K562 (cell line): ENCODE data around the gene VDAC2. TPM values are rescaled to one million over a fixed set of nuclear protein-coding genes. Genes with fewer than 3 reads are reported as not detected.

Source experiments
- ATAC-seq: fragments of 200-7000 bp; cut with Tn5 transposase; 3 replicates; pipeline ENCODE4 v1.9.1; 2020; ENCODE audit warnings: moderate library complexity
- BruUV-seq: library from RNA; stranded (reverse); fragments of 400-500 nt; replicated peaks from 2 replicates; lab custom pipeline; 2021; lab: Mats Ljungman, UMichigan
- CTCF ChIA-PET: fragments of 300-600 bp; formaldehyde crosslinking; extraction: SDS; loops from one replicate; lab custom pipeline; 2021; ENCODE audit warnings: low intra/inter-chr PET ratio; lab: Yijun Ruan, JAX
- POLR2A ChIA-PET: fragments of 300-600, 350-650 bp; sonication (Branson Sonifier 250); formaldehyde crosslinking; extraction: SDS; loops from one replicate; lab custom pipeline; 2021; ENCODE audit warnings: antibody characterized with exemption, inconsistent platforms; lab: Yijun Ruan, JAX
- DNase-seq, 4 experiments: peaks; one replicate each; pipeline versions ENCODE4 v3.0.0 to v3.0.0-alpha.2; 2011 to 2018; ENCODE audit warnings: low spot score in 3 of 4, mixed read lengths in 3 of 4; ENCODE audit errors: extremely low read depth in 1 of 4
- FAIRE-seq: peaks from 2 replicates; lab custom pipeline; 2011; peaks lifted over from hg19 to GRCh38; lab: Jason Lieb, UNC
- H2AFZ ChIP-seq: 2 replicates; pipeline ENCODE4 v1.6.0; 2011; ENCODE audit warnings: low read depth, low read length, control low read depth, inconsistent platforms
- H3K27ac ChIP-seq: fragments of 200-600 bp; 3 replicates; pipeline ENCODE4 v1.8.0; 2011; ENCODE audit warnings: low read depth, mild to moderate bottlenecking, control low read depth, inconsistent platforms, low read length, moderate library complexity, mixed read lengths; ENCODE audit errors: extremely low read depth
- H3K27me3 ChIP-seq, 2 experiments: fragments of 300-600 bp in 1 of 2; 2 replicates in 1 of 2; 3 replicates in 1 of 2; pipeline versions ENCODE4 v1.6.0 to v1.8.0; 2011; ENCODE audit warnings: inconsistent platforms in 2 of 2, low read length in 2 of 2, mild to moderate bottlenecking in 1 of 2, mixed read lengths in 1 of 2, moderate library complexity in 1 of 2; ENCODE audit not compliant: control insufficient read depth in 2 of 2, insufficient read depth in 2 of 2
- H3K36me3 ChIP-seq: fragments of 300-600 bp; 3 replicates; pipeline ENCODE4 v1.8.0; 2011; ENCODE audit warnings: mild to moderate bottlenecking, low read length, inconsistent platforms; ENCODE audit not compliant: control insufficient read depth, insufficient read depth
- H3K4me1 ChIP-seq, 2 experiments: fragments of 200-600 bp in 1 of 2; replicated peaks in 1 of 2; 2 replicates in 1 of 2; 3 replicates in 1 of 2; pipeline versions ENCODE4 v1.5.1 to v1.8.0; 2011; ENCODE audit warnings: inconsistent platforms in 2 of 2, low read length in 2 of 2, mild to moderate bottlenecking in 1 of 2, mixed read lengths in 1 of 2, moderate library complexity in 1 of 2; ENCODE audit not compliant: control insufficient read depth in 2 of 2, insufficient read depth in 2 of 2
- H3K4me2 ChIP-seq: 2 replicates; pipeline ENCODE4 v1.6.1; 2011; ENCODE audit warnings: low read length, control low read depth, inconsistent platforms, mixed read lengths; ENCODE audit not compliant: insufficient read depth
- H3K4me3 ChIP-seq: fragments of 200-600 bp; sonication (generic), shearing (Covaris generic); 2 replicates; pipeline ENCODE4 v1.5.1; 2016; ENCODE audit warnings: control low read depth, inconsistent platforms
- H3K79me2 ChIP-seq: fragments of 200-600 bp; 3 replicates; pipeline ENCODE4 v1.8.0; 2011; ENCODE audit warnings: low read length, inconsistent platforms; ENCODE audit not compliant: control insufficient read depth, insufficient read depth
- H3K9ac ChIP-seq, 2 experiments: 2 replicates each; pipeline versions ENCODE4 v1.6.0 to v1.6.1; 2011; ENCODE audit warnings: low read depth in 2 of 2, low read length in 2 of 2, control low read depth in 1 of 2, inconsistent platforms in 1 of 2, mild to moderate bottlenecking in 1 of 2, mixed read lengths in 1 of 2; ENCODE audit not compliant: insufficient read depth in 1 of 2
- H3K9me1 ChIP-seq: one replicate; pipeline ENCODE4 v1.6.0; 2011; ENCODE audit warnings: inconsistent platforms, mild to moderate bottlenecking, low read length, moderate library complexity; ENCODE audit not compliant: control insufficient read depth, insufficient read depth
- H3K9me3 ChIP-seq: replicated peaks from 2 replicates; pipeline ENCODE4 v1.5.1; 2011; ENCODE audit warnings: low read depth, low read length, inconsistent platforms; ENCODE audit not compliant: control insufficient read depth, insufficient read depth
- H4K20me1 ChIP-seq: replicated peaks from 2 replicates; pipeline ENCODE4 v1.6.1; 2011; ENCODE audit warnings: low read length, inconsistent platforms, mixed read lengths; ENCODE audit not compliant: control insufficient read depth, insufficient read depth
- ARID1B ChIP-seq: fragments of 450-650 bp; IDR thresholded peaks from 2 replicates; pipeline ENCODE4 v1.6.1; 2016; ENCODE audit warnings: antibody characterized with exemption, mild to moderate bottlenecking, inconsistent platforms
- BRCA1 ChIP-seq, 2 experiments: fragments of 450-650 bp in 1 of 2; sonication (generic) in 1 of 2; formaldehyde crosslinking in 1 of 2; IDR thresholded peaks; 2 replicates each; pipeline versions ENCODE4 v1.5.0 to v1.6.1; 2017 to 2020; ENCODE audit warnings: mild to moderate bottlenecking in 1 of 2, missing genetic modification reagents in 1 of 2
- CBFA2T2 ChIP-seq: fragments of 450-650 bp; conservative IDR thresholded peaks from 2 replicates; pipeline ENCODE4 v1.6.1; 2017; ENCODE audit warnings: mild to moderate bottlenecking
- MAFK ChIP-seq: IDR thresholded peaks from 2 replicates; pipeline ENCODE4 v1.6.1; 2011; ENCODE audit warnings: low read length, improper control_type of control experiment
- NFE2 ChIP-seq: IDR thresholded peaks from 2 replicates; pipeline ENCODE4 v1.6.1; 2014; ENCODE audit warnings: antibody characterized with exemption, low read depth
- RBBP5 ChIP-seq: fragments of 200-600 bp; sonication (generic); IDR thresholded peaks from 2 replicates; pipeline ENCODE4 v1.6.1; 2012; ENCODE audit warnings: borderline replicate concordance, mild to moderate bottlenecking, low read length, control low read depth, inconsistent platforms; ENCODE audit not compliant: insufficient read depth, poor library complexity, severe bottlenecking
- RBFOX2 ChIP-seq: fragments of 200-400 bp; formaldehyde crosslinking; IDR thresholded peaks from 2 replicates; pipeline ENCODE4 v1.6.1; 2017; ENCODE audit warnings: low read depth, mild to moderate bottlenecking, low read length, moderate library complexity
- SMAD2 ChIP-seq: fragments of 150-350 bp; IDR thresholded peaks from 2 replicates; pipeline ENCODE4 v1.6.1; 2014; ENCODE audit warnings: low read depth, mild to moderate bottlenecking, low read length
- SREBF2 ChIP-seq: sonication (generic); formaldehyde crosslinking; IDR thresholded peaks from 2 replicates; pipeline ENCODE4 v1.4.0; 2020; ENCODE audit warnings: mild to moderate bottlenecking, missing genetic modification reagents
- ZNF408 ChIP-seq: fragments of 250-450 bp; sonication (Bioruptor Pico); IDR thresholded peaks from 2 replicates; pipeline ENCODE4 v1.4.0; 2020; ENCODE audit warnings: low read depth, mild to moderate bottlenecking, moderate library complexity
- WGBS: fragments of 100-300 bp; shearing (Covaris generic); methylation state at CpG from one replicate; pipeline ENCODE4 v1.1.6; 2016; ENCODE audit warnings: low coverage, mixed read lengths; ENCODE audit not compliant: insufficient coverage; ENCODE audit errors: missing lambda C conversion rate; 5-methylcytosine and 5-hydroxymethylcytosine counted together
- in situ Hi-C: fragments of 300-500 bp; cut with MboI; formaldehyde crosslinking; loops from 4 replicates; pipeline ENCODE4 v1.15.0; 2018; ENCODE audit warnings: inconsistent platforms, mixed read lengths
- intact Hi-C: fragments of 100-400 bp; cut with micrococcal nuclease; formaldehyde crosslinking; loops from 2 replicates; pipeline ENCODE4 v1.14.2; 2022
- polyA plus RNA-seq, 8 experiments: library from polyadenylated mRNA; depleted of rRNA in 4 of 8; stranded (reverse) in 5 of 8; unstranded in 3 of 8; fragments of >200 nt; fragmentation: Nextera tagmentation in 2 of 8; fragmentation: Illumina TruSeq in 1 of 8; extraction: Ambion mirVana in 2 of 8; extraction: Trizol in 1 of 8; gene quantifications; 2 replicates each; pipeline versions ENCODE4 v1.2.1 to v1.2.3, GENCODE V29; 2011 to 2014; ENCODE audit warnings: inconsistent platforms in 1 of 8, missing spikeins in 1 of 8
- total RNA-seq, 7 experiments: library from RNA; depleted of rRNA in 6 of 7; stranded (reverse); fragments of >200 nt in 6 of 7; fragmentation: Illumina TruSeq in 2 of 7; extraction: Trizol in 2 of 7; gene quantifications; 2 replicates each; pipeline versions ENCODE4 v1.2.1 to v1.2.3, GENCODE V29; 2011 to 2021; ENCODE audit warnings: low replicate concordance in 1 of 7
- TF ChIP-seq, protein P1 (sequence below): IDR thresholded peaks from 2 replicates; pipeline ENCODE4 v1.6.1; 2016; ENCODE audit warnings: missing genetic modification characterization, missing compliant biosample characterization
- TF ChIP-seq, protein P2 (sequence below): fragments of 450-650 bp; formaldehyde crosslinking; IDR thresholded peaks from 2 replicates; pipeline ENCODE4 v1.4.0; 2020; ENCODE audit warnings: mild to moderate bottlenecking, moderate library complexity
- TF ChIP-seq, protein P3 (sequence below): fragments of 450-650 bp; IDR thresholded peaks from 2 replicates; pipeline ENCODE4 v1.6.1; 2018; ENCODE audit not compliant: partially characterized antibody

The VDAC2 gene
- total and polyA plus RNA-seq, 9 of the 15 experiments (the other 6 are each of a cell fraction or from before 2014, with no cell fraction given): 139 to 450 (median 250) TPM

DNA sequence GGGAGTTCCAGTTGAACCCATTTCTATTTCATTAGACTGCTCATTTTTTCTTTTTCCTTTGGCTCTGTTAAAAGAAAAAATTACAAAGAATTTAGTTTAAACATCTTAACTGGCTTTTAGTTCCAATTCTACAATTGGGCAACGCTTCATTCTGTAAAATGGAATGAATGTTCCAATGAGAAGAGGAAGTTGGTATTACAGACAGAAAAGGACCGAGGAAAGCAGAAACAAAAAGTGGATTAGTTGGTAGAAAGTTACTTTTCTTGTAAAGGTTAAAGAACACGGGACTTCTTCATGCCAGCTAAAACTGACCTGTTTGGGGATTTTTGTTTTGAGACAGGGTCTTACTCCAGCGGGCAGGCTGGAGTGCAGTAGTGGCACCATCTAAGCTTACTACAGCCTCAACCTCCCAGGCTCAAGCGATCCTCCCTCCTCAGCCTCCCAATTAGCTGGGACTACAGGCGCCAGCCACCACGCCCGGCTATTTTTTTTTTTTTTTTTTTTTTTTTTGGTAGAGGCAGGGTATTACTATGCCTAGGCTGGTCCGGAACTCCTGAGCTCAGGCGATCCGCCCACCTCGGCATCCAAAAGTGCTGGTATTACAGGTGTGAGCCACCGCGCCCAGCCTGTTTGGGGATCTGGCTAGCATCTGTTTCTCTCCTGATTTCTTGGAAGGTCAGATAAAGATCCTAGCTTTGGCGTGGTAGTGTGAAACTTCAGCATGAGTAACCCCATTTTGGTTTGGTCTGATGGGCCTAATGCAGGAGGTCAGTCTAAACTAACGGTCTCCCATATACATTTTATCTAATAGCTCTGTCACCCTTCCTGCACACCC lies 1.3 kb upstream of the VDAC2 start (continued):
- TF ChIP-seq, protein P1, sequence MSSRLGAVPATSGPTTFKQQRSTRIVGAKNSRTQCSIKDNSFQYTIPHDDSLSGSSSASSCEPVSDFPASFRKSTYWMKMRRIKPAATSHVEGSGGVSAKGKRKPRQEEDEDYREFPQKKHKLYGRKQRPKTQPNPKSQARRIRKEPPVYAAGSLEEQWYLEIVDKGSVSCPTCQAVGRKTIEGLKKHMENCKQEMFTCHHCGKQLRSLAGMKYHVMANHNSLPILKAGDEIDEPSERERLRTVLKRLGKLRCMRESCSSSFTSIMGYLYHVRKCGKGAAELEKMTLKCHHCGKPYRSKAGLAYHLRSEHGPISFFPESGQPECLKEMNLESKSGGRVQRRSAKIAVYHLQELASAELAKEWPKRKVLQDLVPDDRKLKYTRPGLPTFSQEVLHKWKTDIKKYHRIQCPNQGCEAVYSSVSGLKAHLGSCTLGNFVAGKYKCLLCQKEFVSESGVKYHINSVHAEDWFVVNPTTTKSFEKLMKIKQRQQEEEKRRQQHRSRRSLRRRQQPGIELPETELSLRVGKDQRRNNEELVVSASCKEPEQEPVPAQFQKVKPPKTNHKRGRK (tag): no peak
- no peak for TF ChIP-seq CBFA2T2

DNA sequence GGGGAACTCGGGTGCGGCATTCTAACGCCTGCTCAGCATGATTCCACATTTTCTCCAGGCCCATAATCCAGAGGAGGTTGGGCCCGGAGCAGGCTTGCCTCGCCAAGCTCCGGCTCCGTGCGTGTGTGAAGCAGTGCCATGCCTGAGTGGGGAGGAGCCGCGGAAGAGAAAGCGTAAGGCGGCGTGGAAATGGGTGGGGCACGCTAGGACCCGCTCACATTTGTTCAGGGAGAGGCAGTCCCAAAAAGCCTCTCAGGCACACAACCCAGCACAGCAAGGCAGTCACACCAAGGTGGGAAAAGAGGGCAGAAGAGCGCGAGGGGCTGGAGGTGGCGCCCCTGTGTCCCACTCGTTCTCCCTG lies 695 bp upstream of the VDAC2 start:
- POLR2A ChIA-PET: interaction anchor here (0.5 to 8.9 kb wide), 10 partner anchors 10 to 1724 kb away, joined by 3 to 74 read pairs (median 13); partner anchors contain the start of gene COMTD1
- no peak for FAIRE-seq
- TF ChIP-seq RBFOX2: no peak
- TF ChIP-seq SREBF2 (CRISPR knock-in tag): no peak
- TF ChIP-seq, protein P2, sequence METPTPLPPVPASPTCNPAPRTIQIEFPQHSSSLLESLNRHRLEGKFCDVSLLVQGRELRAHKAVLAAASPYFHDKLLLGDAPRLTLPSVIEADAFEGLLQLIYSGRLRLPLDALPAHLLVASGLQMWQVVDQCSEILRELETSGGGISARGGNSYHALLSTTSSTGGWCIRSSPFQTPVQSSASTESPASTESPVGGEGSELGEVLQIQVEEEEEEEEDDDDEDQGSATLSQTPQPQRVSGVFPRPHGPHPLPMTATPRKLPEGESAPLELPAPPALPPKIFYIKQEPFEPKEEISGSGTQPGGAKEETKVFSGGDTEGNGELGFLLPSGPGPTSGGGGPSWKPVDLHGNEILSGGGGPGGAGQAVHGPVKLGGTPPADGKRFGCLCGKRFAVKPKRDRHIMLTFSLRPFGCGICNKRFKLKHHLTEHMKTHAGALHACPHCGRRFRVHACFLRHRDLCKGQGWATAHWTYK: 0 out of 2 replicates have a peak, but pooled peaks have one; percentile 12
- TF ChIP-seq, protein P3, sequence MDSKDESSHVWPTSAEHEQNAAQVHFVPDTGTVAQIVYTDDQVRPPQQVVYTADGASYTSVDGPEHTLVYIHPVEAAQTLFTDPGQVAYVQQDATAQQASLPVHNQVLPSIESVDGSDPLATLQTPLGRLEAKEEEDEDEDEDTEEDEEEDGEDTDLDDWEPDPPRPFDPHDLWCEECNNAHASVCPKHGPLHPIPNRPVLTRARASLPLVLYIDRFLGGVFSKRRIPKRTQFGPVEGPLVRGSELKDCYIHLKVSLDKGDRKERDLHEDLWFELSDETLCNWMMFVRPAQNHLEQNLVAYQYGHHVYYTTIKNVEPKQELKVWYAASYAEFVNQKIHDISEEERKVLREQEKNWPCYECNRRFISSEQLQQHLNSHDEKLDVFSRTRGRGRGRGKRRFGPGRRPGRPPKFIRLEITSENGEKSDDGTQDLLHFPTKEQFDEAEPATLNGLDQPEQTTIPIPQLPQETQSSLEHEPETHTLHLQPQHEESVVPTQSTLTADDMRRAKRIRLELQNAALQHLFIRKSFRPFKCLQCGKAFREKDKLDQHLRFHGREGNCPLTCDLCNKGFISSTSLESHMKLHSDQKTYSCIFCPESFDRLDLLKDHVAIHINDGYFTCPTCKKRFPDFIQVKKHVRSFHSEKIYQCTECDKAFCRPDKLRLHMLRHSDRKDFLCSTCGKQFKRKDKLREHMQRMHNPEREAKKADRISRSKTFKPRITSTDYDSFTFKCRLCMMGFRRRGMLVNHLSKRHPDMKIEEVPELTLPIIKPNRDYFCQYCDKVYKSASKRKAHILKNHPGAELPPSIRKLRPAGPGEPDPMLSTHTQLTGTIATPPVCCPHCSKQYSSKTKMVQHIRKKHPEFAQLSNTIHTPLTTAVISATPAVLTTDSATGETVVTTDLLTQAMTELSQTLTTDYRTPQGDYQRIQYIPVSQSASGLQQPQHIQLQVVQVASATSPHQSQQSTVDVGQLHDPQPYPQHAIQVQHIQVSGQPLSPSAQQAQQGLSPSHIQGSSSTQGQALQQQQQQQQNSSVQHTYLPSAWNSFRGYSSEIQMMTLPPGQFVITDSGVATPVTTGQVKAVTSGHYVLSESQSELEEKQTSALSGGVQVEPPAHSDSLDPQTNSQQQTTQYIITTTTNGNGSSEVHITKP: no peak
- peak; percentile 47; the same call in 1 of the 2 replicates for TF ChIP-seq ARID1B
- TF ChIP-seq MAFK: peak; percentile 50
- no peak for TF ChIP-seq BRCA1 (IDR thresholded peaks at IDR 0.05)
- 0 out of 2 replicates have a peak, but pooled peaks have one; percentile 32 for TF ChIP-seq BRCA1 (CRISPR knock-in tag; IDR thresholded peaks at IDR 0.05)
- no peak for TF ChIP-seq ZNF408 (CRISPR knock-in tag)
- no peak for TF ChIP-seq SMAD2
- peak; percentile 73 for TF ChIP-seq NFE2
- TF ChIP-seq RBBP5: no peak

More for the DNA sequence above, 695 bp upstream of the VDAC2 start:
- Histone ChIP-seq H3K9ac (peak overlapping the region; percentile 93 to 98), H3K4me1 (peaks cover 38 to 40% of the 10 kb centered on the region in 2 experiments), H3K79me2 (peaks cover 44% of the 10 kb centered on the region), H3K4me3 (peak overlapping the region; percentile 97), H3K9me1 (no peaks in the 10 kb centered on the region), H3K27me3 (no peaks in the 10 kb centered on the region), H4K20me1 (peaks cover 7% of the 10 kb centered on the region; the same call in 1 of the 2 replicates), H3K9me3 (no peaks in the 10 kb centered on the region), H2AFZ (peak overlapping the region; percentile 93), H3K36me3 (peaks cover 36% of the 10 kb centered on the region), H3K4me2 (peak overlapping the region; percentile 99), H3K27ac (peak overlapping the region; percentile 97)
- intact Hi-C loops (loop anchor here (2.0 kb wide), 2 partner anchors 15 to 99 kb away; partner anchors contain the start of gene SAMD8), in situ Hi-C loops (no loop called here)
- CTCF ChIA-PET: no interaction called here
- under 1% methylated on average over 19 of the region's 19 CpGs for WGBS
- ATAC-seq (peak; percentile 64), DNase-seq (peak; percentile 59 to 81 (median 78))
- TSS peak; percentile 98 for BruUV-seq
